Liver (tissue), 9 donors: ENCODE results near the gene ARL14EP. TPM values are rescaled to one million over a fixed set of nuclear protein-coding genes. Genes with fewer than 3 reads are reported as not detected.
A peak's percentile ranks its signal among the peaks of the same experiment; 100 is the strongest.

ENCODE experiments used
- DNase-seq: peaks from one replicate; pipeline ENCODE4 v3.0.0-alpha.2; 2017; ENCODE audit warnings: low spot score
- H3K27ac ChIP-seq, 2 donors: one replicate each; pipeline ENCODE4 v1.7.0; 2013; ENCODE audit warnings: inconsistent platforms in 2 of 2, low read length in 2 of 2, control low read depth in 1 of 2, low read depth in 1 of 2, mild to moderate bottlenecking in 1 of 2
- H3K27me3 ChIP-seq, 4 donors: one replicate each; pipeline versions ENCODE4 v1.6.1 to v1.7.0; 2013; ENCODE audit warnings: low read length in 3 of 4, inconsistent platforms in 1 of 4, mild to moderate bottlenecking in 1 of 4, moderate library complexity in 1 of 4; ENCODE audit not compliant: control insufficient read depth in 4 of 4, insufficient read depth in 4 of 4
- H3K36me3 ChIP-seq, 4 donors: one replicate each; pipeline versions ENCODE4 v1.6.1 to v1.7.0; 2013; ENCODE audit warnings: low read length in 3 of 4, mild to moderate bottlenecking in 3 of 4, low read depth in 1 of 4, moderate library complexity in 1 of 4; ENCODE audit not compliant: control insufficient read depth in 4 of 4, insufficient read depth in 3 of 4
- H3K4me1 ChIP-seq, 4 donors: one replicate each; pipeline versions ENCODE4 v1.6.1 to v1.7.0; 2013; ENCODE audit warnings: low read length in 3 of 4, mild to moderate bottlenecking in 3 of 4, moderate library complexity in 1 of 4; ENCODE audit not compliant: control insufficient read depth in 4 of 4, insufficient read depth in 4 of 4
- H3K4me3 ChIP-seq, 3 donors: one replicate each; pipeline versions ENCODE4 v1.6.1 to v1.7.0; 2013; ENCODE audit warnings: low read length in 3 of 3, control low read depth in 1 of 3, low read depth in 1 of 3, mild to moderate bottlenecking in 1 of 3
- H3K9ac ChIP-seq, 2 donors: one replicate each; pipeline ENCODE4 v1.7.0; 2013; ENCODE audit warnings: low read length in 2 of 2, mild to moderate bottlenecking in 2 of 2, moderate library complexity in 2 of 2, control low read depth in 1 of 2, low read depth in 1 of 2
- H3K9me3 ChIP-seq, 4 donors: one replicate each; pipeline versions ENCODE4 v1.6.1 to v1.7.0; 2013; ENCODE audit warnings: low read length in 3 of 4; ENCODE audit not compliant: control insufficient read depth in 4 of 4
- ATF3 ChIP-seq: IDR thresholded peaks from 2 replicates; pipeline ENCODE4 v1.6.1; 2016; ENCODE audit warnings: antibody characterized with exemption
- CTCF ChIP-seq: fragments of 150-350 bp; IDR thresholded peaks from 2 replicates; pipeline ENCODE4 v1.5.1; 2017; ENCODE audit warnings: improper control_type of control experiment, low read depth, low read length; ENCODE audit not compliant: missing input control
- EGR1 ChIP-seq, 2 donors: IDR thresholded peaks; 2 replicates each; pipeline ENCODE4 v1.6.1; 2016 to 2018; ENCODE audit warnings: antibody characterized with exemption in 2 of 2, low read depth in 2 of 2
- FOXA1 ChIP-seq: IDR thresholded peaks from 2 replicates; pipeline ENCODE4 v1.6.1; 2016; ENCODE audit warnings: antibody characterized with exemption
- FOXA2 ChIP-seq: IDR thresholded peaks from 2 replicates; pipeline ENCODE4 v1.6.1; 2016; ENCODE audit warnings: antibody characterized with exemption
- GABPA ChIP-seq, 2 donors: IDR thresholded peaks in 1 of 2; conservative IDR thresholded peaks in 1 of 2; 2 replicates each; pipeline ENCODE4 v1.6.1; 2016; ENCODE audit warnings: antibody characterized with exemption in 2 of 2, mild to moderate bottlenecking in 1 of 2, moderate library complexity in 1 of 2
- HNF4A ChIP-seq, 2 donors: conservative IDR thresholded peaks; 2 replicates each; pipeline ENCODE4 v1.6.1; 2016; ENCODE audit warnings: antibody characterized with exemption in 2 of 2, mild to moderate bottlenecking in 2 of 2
- HNF4G ChIP-seq: IDR thresholded peaks from 2 replicates; pipeline ENCODE4 v1.6.1; 2016; ENCODE audit warnings: antibody characterized with exemption
- JUND ChIP-seq, 2 donors: IDR thresholded peaks; 2 replicates each; pipeline ENCODE4 v1.6.1; 2016; ENCODE audit warnings: antibody characterized with exemption in 2 of 2
- MAX ChIP-seq: IDR thresholded peaks from 2 replicates; pipeline ENCODE4 v1.6.1; 2016; ENCODE audit warnings: antibody characterized with exemption
- NR2F2 ChIP-seq: IDR thresholded peaks from 2 replicates; pipeline ENCODE4 v1.6.1; 2016; ENCODE audit warnings: antibody characterized with exemption
- RAD21 ChIP-seq, 2 donors: IDR thresholded peaks; 2 replicates each; pipeline ENCODE4 v1.6.1; 2016; ENCODE audit warnings: antibody characterized with exemption in 2 of 2, mild to moderate bottlenecking in 2 of 2
- REST ChIP-seq: IDR thresholded peaks from 2 replicates; pipeline ENCODE4 v1.6.1; 2016; ENCODE audit warnings: antibody characterized with exemption, mild to moderate bottlenecking
- RXRA ChIP-seq, 2 donors: IDR thresholded peaks; 2 replicates each; pipeline ENCODE4 v1.6.1; 2017 to 2018; ENCODE audit warnings: antibody characterized with exemption in 2 of 2, mild to moderate bottlenecking in 1 of 2
- SP1 ChIP-seq: IDR thresholded peaks from 2 replicates; pipeline ENCODE4 v1.6.1; 2018; ENCODE audit warnings: antibody characterized with exemption, mild to moderate bottlenecking
- TAF1 ChIP-seq: conservative IDR thresholded peaks from 2 replicates; pipeline ENCODE4 v1.6.1; 2016; ENCODE audit warnings: antibody characterized with exemption, mild to moderate bottlenecking
- YY1 ChIP-seq: IDR thresholded peaks from 2 replicates; pipeline ENCODE4 v1.6.1; 2016; ENCODE audit warnings: antibody characterized with exemption, mild to moderate bottlenecking
- ZBTB33 ChIP-seq: IDR thresholded peaks from 2 replicates; pipeline ENCODE4 v1.6.1; 2016; ENCODE audit warnings: antibody characterized with exemption
- WGBS: extraction: QIAGEN DNeasy Blood & Tissue Kit; methylation state at CpG from one replicate; pipeline ENCODE4 v1.1.7; 2013; 5-methylcytosine and 5-hydroxymethylcytosine counted together
- polyA plus RNA-seq, 2 donors: library from polyadenylated mRNA; stranded (reverse) in 1 of 2; unstranded in 1 of 2; fragments of 200-250 nt in 1 of 2; fragments of >200 nt in 1 of 2; fragmentation: Nextera tagmentation in 1 of 2; extraction: Ambion mirVana in 1 of 2; gene quantifications; one replicate each; pipeline versions ENCODE4 v1.2.1 to v1.2.3, GENCODE V29; 2013 to 2015
- total RNA-seq, 2 donors: library from RNA; depleted of rRNA; stranded (reverse); fragments of >200 nt; gene quantifications; one replicate each; pipeline ENCODE4 v1.2.3, GENCODE V29; 2014
- donor health status: healthy.
- donor health status: healthy.
- donor health status: healthy.
- donor health status: healthy.
- donor health status: healthy.

The ARL14EP gene
- total and polyA plus RNA-seq, 4 donors = 8.2 to 22.9 (median 13.6) TPM

GRCh38 chr11:30314625-30315024, 8.3 kb upstream of the ARL14EP start:
- Histone ChIP-seq H3K27me3 (peaks cover 0 to 3% (median 0%) of the 10 kb centered on the region in 4 donors), H3K27ac (no peak overlapping the region), H3K9ac (no peak overlapping the region), H3K4me3 (no peak overlapping the region), H3K9me3 (no peaks in the 10 kb centered on the region), H3K36me3 (no peaks in the 10 kb centered on the region), H3K4me1 (no peaks in the 10 kb centered on the region)
- no peak for DNase-seq
- TF ChIP-seq GABPA (IDR thresholded peaks at IDR 0.05 in 1 of 2, conservative IDR thresholded peaks at IDR 0.05 in 1 of 2) = no peak
- no peak for TF ChIP-seq EGR1 (IDR thresholded peaks at IDR 0.05; ENCODE audit: low read depth in 2 of 2)
- TF ChIP-seq RXRA (IDR thresholded peaks at IDR 0.05) = no peak
- peak; percentile 22 for TF ChIP-seq CTCF
- no peak for TF ChIP-seq ATF3
- TF ChIP-seq HNF4A (conservative IDR thresholded peaks at IDR 0.05) = no peak
- no peak for TF ChIP-seq HNF4G
- no peak for TF ChIP-seq FOXA1
- TF ChIP-seq JUND (IDR thresholded peaks at IDR 0.05) = no peak
- TF ChIP-seq YY1 = no peak
- TF ChIP-seq TAF1 = no peak
- peak in 1 of 2 donors; percentile 44 for TF ChIP-seq RAD21 (IDR thresholded peaks at IDR 0.05)
- no peak for TF ChIP-seq FOXA2
- TF ChIP-seq MAX = no peak

- Histone ChIP-seq H3K4me3 (no peak overlapping the region), H3K27ac (no peak overlapping the region), H3K27me3 (peaks cover 0 to 3% (median 0%) of the 10 kb centered on the region in 4 donors), H3K9me3 (no peaks in the 10 kb centered on the region), H3K9ac (no peak overlapping the region), H3K4me1 (no peaks in the 10 kb centered on the region), H3K36me3 (no peaks in the 10 kb centered on the region)
- DNase-seq = no peak
- 96% methylated on average over 1 of the region's 1 CpG for WGBS
- no peak for TF ChIP-seq REST
- no peak for TF ChIP-seq YY1
- no peak for TF ChIP-seq HNF4G
- no peak for TF ChIP-seq ATF3
- no peak for TF ChIP-seq GABPA (IDR thresholded peaks at IDR 0.05 in 1 of 2, conservative IDR thresholded peaks at IDR 0.05 in 1 of 2)
- TF ChIP-seq HNF4A (conservative IDR thresholded peaks at IDR 0.05) = no peak
- TF ChIP-seq SP1 = no peak
- no peak for TF ChIP-seq TAF1
- TF ChIP-seq ZBTB33 = no peak
- no peak for TF ChIP-seq NR2F2
- TF ChIP-seq RXRA (IDR thresholded peaks at IDR 0.05) = no peak
- TF ChIP-seq CTCF = no peak
- TF ChIP-seq MAX = no peak
Observed at GRCh38 chr11:30316237-30316636, 6.7 kb upstream of the ARL14EP start.
